LoVo (cell line): ENCODE results near the gene NOP53.

ENCODE experiments used
- DNase-seq: peaks from one replicate; pipeline ENCODE4 v3.0.0-alpha.2; 2016; ENCODE audit warnings: low spot score

The NOP53 gene

GRCh38 chr19:47806435-47806834 is 61.1 kb downstream of the NOP53 start:
- DNase-seq = no peak
